ENCODE results near the gene KCNIP3. TPM values are rescaled to one million over a fixed set of nuclear protein-coding genes. Genes with fewer than 3 reads are reported as not detected.
"Not testable (repeated sequence)": the region's sequence is repeated elsewhere in the genome, so short reads cannot be mapped to it uniquely, and the experiment has no call there.

The KCNIP3 gene
- total and polyA plus RNA-seq, 4 experiments from 2014 or later: not detected

GRCh38 chr2:95411239-95411638, 114.1 kb downstream of the KCNIP3 start:
- H3K4me3 Mint-ChIP-seq; H3K36me3 ChIP-seq (ENCODE audit: insufficient read depth, low read length); H3K27me3 ChIP-seq (ENCODE audit: insufficient read depth, low read length); H3K27ac ChIP-seq (ENCODE audit: low read depth, low read length); DNase-seq; H3K27ac Mint-ChIP-seq; H3K4me3 ChIP-seq (ENCODE audit: low read length in 2 of 2); H3K9me3 ChIP-seq (ENCODE audit: control insufficient read depth in 1 of 2, low read length in 2 of 2); H3K4me1 Mint-ChIP-seq; H3K4me1 ChIP-seq (ENCODE audit: insufficient read depth, low read length); H3K27me3 Mint-ChIP-seq; POLR2A ChIA-PET (ENCODE audit: partially characterized antibody); CTCF ChIA-PET (ENCODE audit: partially characterized antibody); H3K9me3 Mint-ChIP-seq: not testable (repeated sequence)
- H3K36me3 Mint-ChIP-seq: peaks cover 16 to 32% of the 10 kb centered on the region in 2 donors
- intact Hi-C loops (cut with micrococcal nuclease): loop anchor here (5.0 kb wide), 1 partner anchor 316 kb away; no protein-coding TSS in a partner anchor

GRCh38 chr2:95414015-95414594, 117.0 kb downstream of the KCNIP3 start:
- H3K4me1 ChIP-seq (ENCODE audit: insufficient read depth, low read length); H3K27me3 Mint-ChIP-seq; H3K4me3 ChIP-seq (ENCODE audit: low read length in 2 of 2); H3K36me3 ChIP-seq (ENCODE audit: insufficient read depth, low read length); POLR2A ChIA-PET (ENCODE audit: partially characterized antibody); H3K9me3 Mint-ChIP-seq; H3K27ac ChIP-seq (ENCODE audit: low read depth, low read length); H3K4me3 Mint-ChIP-seq; H3K9me3 ChIP-seq (ENCODE audit: control insufficient read depth in 1 of 2, low read length in 2 of 2); H3K4me1 Mint-ChIP-seq; H3K27me3 ChIP-seq (ENCODE audit: insufficient read depth, low read length): not testable (repeated sequence)
- CTCF ChIA-PET (ENCODE audit: partially characterized antibody): interaction anchor here (0.6 to 2.3 kb wide), 3 partner anchors 12 to 550 kb away, joined by 3 to 8 read pairs (median 4); partner anchors contain the start of gene FAHD2A
- Mint-ChIP-seq H3K36me3 (peaks cover 10 to 21% of the 10 kb centered on the region in 2 donors), H3K27ac (peak overlapping the region in 2 of 7 donors; percentile 11 to 83)
- peak; percentile 36 to 43 (median 41) for DNase-seq
- intact Hi-C loops (cut with micrococcal nuclease): loop anchor here (5.0 kb wide), 1 partner anchor 313 kb away; no protein-coding TSS in a partner anchor

- H3K4me1 ChIP-seq (ENCODE audit: insufficient read depth, low read length); H3K27me3 ChIP-seq (ENCODE audit: insufficient read depth, low read length); POLR2A ChIA-PET (ENCODE audit: partially characterized antibody); DNase-seq; H3K4me3 ChIP-seq (ENCODE audit: low read length in 2 of 2); intact Hi-C loops (cut with micrococcal nuclease); H3K36me3 ChIP-seq (ENCODE audit: insufficient read depth, low read length); H3K4me1 Mint-ChIP-seq; H3K4me3 Mint-ChIP-seq; H3K27ac Mint-ChIP-seq; H3K9me3 Mint-ChIP-seq; H3K27me3 Mint-ChIP-seq; H3K9me3 ChIP-seq (ENCODE audit: control insufficient read depth in 1 of 2, low read length in 2 of 2); H3K27ac ChIP-seq (ENCODE audit: low read depth, low read length): not testable (repeated sequence)
- peaks cover 3 to 14% of the 10 kb centered on the region in 2 donors for H3K36me3 Mint-ChIP-seq
- CTCF ChIA-PET (ENCODE audit: partially characterized antibody): interaction anchor here (2.3 kb wide), 1 partner anchor 13 kb away, joined by 8 read pairs; the partner anchor contains the start of gene FAHD2A
Observed at GRCh38 chr2:95415138-95415537, 118.0 kb downstream of the KCNIP3 start.

- H3K27me3 ChIP-seq (ENCODE audit: insufficient read depth, low read length); DNase-seq; CTCF ChIA-PET (ENCODE audit: partially characterized antibody); H3K27ac Mint-ChIP-seq; H3K27me3 Mint-ChIP-seq; H3K4me3 Mint-ChIP-seq; H3K4me3 ChIP-seq (ENCODE audit: low read length in 2 of 2); POLR2A ChIA-PET (ENCODE audit: partially characterized antibody); H3K27ac ChIP-seq (ENCODE audit: low read depth, low read length); intact Hi-C loops (cut with micrococcal nuclease); H3K4me1 Mint-ChIP-seq; H3K9me3 Mint-ChIP-seq; H3K36me3 ChIP-seq (ENCODE audit: insufficient read depth, low read length); H3K9me3 ChIP-seq (ENCODE audit: control insufficient read depth in 1 of 2, low read length in 2 of 2); H3K4me1 ChIP-seq (ENCODE audit: insufficient read depth, low read length): not testable (repeated sequence)
- H3K36me3 Mint-ChIP-seq: peaks cover 3 to 14% of the 10 kb centered on the region in 2 donors
Observed at GRCh38 chr2:95415561-95415960, 118.4 kb downstream of the KCNIP3 start.

GRCh38 chr2:95427196-95427867, 130.2 kb downstream of the KCNIP3 start:
- H3K27me3 ChIP-seq (ENCODE audit: insufficient read depth, low read length); H3K4me1 ChIP-seq (ENCODE audit: insufficient read depth, low read length); H3K36me3 ChIP-seq (ENCODE audit: insufficient read depth, low read length); H3K27me3 Mint-ChIP-seq; H3K27ac ChIP-seq (ENCODE audit: low read depth, low read length); H3K36me3 Mint-ChIP-seq; H3K4me3 Mint-ChIP-seq; H3K4me3 ChIP-seq (ENCODE audit: low read length in 2 of 2); POLR2A ChIA-PET (ENCODE audit: partially characterized antibody); H3K4me1 Mint-ChIP-seq; CTCF ChIA-PET (ENCODE audit: partially characterized antibody); H3K9me3 ChIP-seq (ENCODE audit: control insufficient read depth in 1 of 2, low read length in 2 of 2); DNase-seq; H3K9me3 Mint-ChIP-seq; H3K27ac Mint-ChIP-seq; intact Hi-C loops (cut with micrococcal nuclease): not testable (repeated sequence)

- H3K27me3 ChIP-seq (ENCODE audit: insufficient read depth, low read length); H3K4me1 Mint-ChIP-seq; H3K27ac Mint-ChIP-seq; CTCF ChIA-PET (ENCODE audit: partially characterized antibody); H3K9me3 ChIP-seq (ENCODE audit: control insufficient read depth in 1 of 2, low read length in 2 of 2); intact Hi-C loops (cut with micrococcal nuclease); H3K4me1 ChIP-seq (ENCODE audit: insufficient read depth, low read length); H3K27me3 Mint-ChIP-seq; H3K36me3 Mint-ChIP-seq; H3K4me3 Mint-ChIP-seq; DNase-seq; H3K27ac ChIP-seq (ENCODE audit: low read depth, low read length); H3K36me3 ChIP-seq (ENCODE audit: insufficient read depth, low read length); POLR2A ChIA-PET (ENCODE audit: partially characterized antibody); H3K9me3 Mint-ChIP-seq; H3K4me3 ChIP-seq (ENCODE audit: low read length in 2 of 2): not testable (repeated sequence)
Observed at GRCh38 chr2:95429748-95430467, 132.8 kb downstream of the KCNIP3 start.

- H3K4me1 ChIP-seq (ENCODE audit: insufficient read depth, low read length); H3K36me3 ChIP-seq (ENCODE audit: insufficient read depth, low read length); H3K4me3 Mint-ChIP-seq; H3K4me1 Mint-ChIP-seq; CTCF ChIA-PET (ENCODE audit: partially characterized antibody); DNase-seq; H3K27me3 Mint-ChIP-seq; H3K27ac Mint-ChIP-seq; H3K27ac ChIP-seq (ENCODE audit: low read depth, low read length); H3K4me3 ChIP-seq (ENCODE audit: low read length in 2 of 2); H3K36me3 Mint-ChIP-seq; H3K9me3 ChIP-seq (ENCODE audit: control insufficient read depth in 1 of 2, low read length in 2 of 2); POLR2A ChIA-PET (ENCODE audit: partially characterized antibody); intact Hi-C loops (cut with micrococcal nuclease); H3K27me3 ChIP-seq (ENCODE audit: insufficient read depth, low read length); H3K9me3 Mint-ChIP-seq: not testable (repeated sequence)
Observed at GRCh38 chr2:95433373-95433772, 136.2 kb downstream of the KCNIP3 start.

Data from CD4-positive, alpha-beta memory T cell (primary cell).